Head of caudate nucleus (tissue), 42 donors: ENCODE measurements around the gene TOGARAM2.
"Not testable (repeated sequence)": the region's sequence is repeated elsewhere in the genome, so short reads cannot be mapped to it uniquely, and the experiment has no call there.

Experiments
- DNase-seq, 42 donors: peaks; one replicate each; pipeline versions ENCODE4 v3.0.0 to v3.0.0-alpha.2; 2020 to 2021; ENCODE audit warnings: mixed read lengths in 7 of 42
- intact Hi-C: fragments of 100-400 bp; cut with DNase I; formaldehyde crosslinking; loops from one replicate; pipeline ENCODE4 v1.15.0; 2022

The TOGARAM2 gene

DNA sequence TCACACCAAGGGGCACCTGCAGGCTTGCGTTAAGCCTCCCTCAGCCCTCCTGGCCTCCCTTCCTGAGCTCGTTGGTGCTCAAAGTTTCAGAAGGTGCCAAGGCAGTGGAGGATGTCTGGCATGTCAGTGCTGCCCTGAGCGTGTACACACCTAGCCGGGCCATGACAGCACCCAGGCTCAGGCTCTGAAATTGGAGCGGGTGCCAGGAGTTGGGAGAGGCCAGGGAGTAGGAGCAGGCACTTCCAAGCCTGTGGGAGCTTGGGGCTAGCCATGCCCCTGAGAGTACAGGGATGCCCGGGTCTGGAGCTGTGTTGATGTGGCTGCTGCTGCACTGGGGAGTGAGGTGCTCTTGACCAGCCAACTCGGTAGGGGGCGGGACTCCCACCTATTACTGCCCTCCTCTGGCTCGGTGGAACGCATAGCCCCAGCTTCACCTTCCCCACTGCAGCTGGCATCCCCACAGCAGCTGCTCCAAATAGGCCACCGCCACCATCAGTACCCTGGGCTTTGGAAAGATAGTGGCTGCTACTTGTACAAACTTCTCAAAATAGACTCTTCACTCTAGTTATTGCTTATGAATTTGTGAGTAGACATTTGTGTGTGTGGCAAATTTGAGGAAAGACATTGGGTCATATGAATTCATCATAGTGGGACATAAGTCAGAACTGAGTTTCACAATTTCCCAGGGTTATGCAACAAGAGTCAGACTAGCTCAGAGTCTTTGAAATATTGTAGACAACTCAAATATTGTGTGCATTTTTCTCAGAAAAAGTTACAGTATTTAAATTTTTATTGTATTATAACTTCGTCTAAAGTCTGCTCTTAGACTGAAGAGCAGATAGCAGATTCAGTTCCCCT lies 100.0 kb downstream of the TOGARAM2 start:
- no peak for DNase-seq
- intact Hi-C loops, result no loop called here

DNA sequence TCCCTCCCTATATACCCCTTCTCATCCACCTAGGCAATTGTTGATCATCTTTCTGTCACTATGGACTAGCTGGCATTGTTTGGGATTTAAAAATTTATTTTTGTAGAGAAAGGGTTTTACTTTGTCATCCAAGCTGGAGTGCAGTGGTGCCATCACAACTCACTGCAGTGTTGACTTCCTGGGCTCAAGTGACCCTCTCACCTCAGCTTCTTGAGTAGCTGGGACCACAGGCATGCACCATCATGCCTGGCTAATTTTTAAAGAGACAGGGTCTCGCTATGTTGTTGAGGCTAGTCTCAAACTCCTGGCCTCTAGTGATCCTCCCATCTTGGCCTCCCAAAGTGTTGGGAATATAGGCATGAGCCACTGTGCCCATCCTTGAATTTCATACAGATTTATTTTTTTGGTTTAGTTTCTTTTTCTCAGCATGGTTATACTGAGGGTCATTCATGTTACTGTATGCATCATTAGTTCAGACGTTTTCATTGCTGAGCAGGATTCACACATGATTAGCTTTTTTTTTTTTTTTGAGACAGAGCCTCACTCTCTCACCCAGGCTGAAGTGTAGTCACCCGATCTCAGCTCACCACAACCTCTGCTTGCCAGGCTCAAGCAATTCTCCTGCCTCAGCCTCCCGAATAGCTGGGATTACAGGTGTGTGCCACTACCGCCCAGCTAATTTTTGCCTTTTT lies 101.9 kb downstream of the TOGARAM2 start:
- no peak for DNase-seq
- intact Hi-C loops, result no loop called here

DNA sequence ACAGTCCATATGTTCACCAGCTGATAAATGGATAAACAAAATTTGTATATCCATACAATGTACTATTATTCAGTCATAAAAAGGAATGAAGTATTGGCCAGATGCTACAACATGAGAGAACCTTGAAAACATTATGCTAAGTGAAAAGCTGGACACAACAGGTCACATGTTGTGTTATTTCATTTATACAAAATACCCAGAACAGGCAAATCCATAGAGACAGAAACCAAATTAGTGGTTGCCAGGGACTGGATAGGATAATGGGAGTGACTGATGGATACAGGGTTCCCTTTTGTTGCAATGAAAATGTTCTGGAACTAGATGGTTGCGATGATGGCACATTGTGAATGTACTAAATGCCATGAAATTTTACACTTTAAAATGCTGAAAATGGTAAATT lies 103.5 kb downstream of the TOGARAM2 start:
- intact Hi-C loops, result no loop called here
- DNase-seq, result no peak

DNA sequence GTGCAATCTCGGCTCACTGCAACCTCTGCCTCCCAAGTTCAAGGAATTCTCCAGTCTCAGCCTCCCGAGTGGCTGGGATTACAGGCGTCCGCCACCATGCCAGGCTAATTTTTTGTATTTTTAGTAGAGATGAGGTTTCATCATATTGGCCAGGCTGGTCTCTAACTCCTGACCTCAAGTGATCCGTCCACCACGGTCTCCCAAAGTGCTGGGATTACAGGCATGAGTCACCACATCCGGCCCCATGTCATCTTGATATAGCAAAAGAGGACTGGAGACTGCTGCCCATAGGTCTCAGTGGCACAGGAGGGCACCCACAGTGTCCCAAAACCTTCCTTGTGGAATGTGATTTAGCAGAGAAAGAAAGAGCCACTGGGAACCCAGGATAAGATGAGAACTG lies 109.2 kb downstream of the TOGARAM2 start:
- intact Hi-C loops, DNase-seq: not testable (repeated sequence)

DNA sequence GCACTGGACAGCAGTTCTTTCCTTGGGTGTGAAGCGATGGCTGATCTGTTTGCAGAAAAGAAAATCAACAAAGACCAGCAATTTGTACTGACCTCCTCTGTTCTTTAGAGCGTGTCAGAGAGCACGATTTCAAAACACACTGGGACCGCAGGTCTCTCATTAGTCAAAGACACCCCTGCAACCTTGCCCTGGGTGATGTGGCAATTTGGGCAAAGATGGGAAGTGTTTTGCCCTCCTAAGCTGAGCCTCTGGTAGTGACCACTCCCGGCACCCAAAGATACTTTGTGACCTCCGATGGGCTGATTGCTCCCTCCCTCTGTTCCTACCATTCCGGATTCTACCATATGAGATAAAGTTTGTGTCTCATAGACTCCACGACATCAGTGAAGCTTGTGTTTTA lies 115.9 kb downstream of the TOGARAM2 start:
- no peak for DNase-seq
- intact Hi-C loops, result no loop called here

DNA sequence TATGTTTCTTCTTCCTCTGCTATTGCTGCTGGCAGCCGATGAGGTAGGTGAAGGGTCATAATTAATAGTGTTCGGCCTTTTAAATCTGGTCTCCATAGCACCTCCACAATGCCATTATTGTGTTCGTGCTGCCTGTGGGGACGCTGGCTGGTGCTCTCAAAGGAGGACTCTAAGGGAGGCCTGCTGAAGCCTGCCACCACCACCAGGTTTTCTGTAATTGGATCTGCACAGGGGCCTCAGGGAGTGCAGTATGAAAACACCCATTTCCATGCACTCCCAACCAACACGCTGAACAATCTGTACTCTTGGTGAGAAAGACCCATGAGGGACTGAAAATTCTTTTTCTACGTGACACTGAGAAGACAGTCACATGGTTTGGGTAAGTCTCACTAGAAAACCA lies 116.5 kb downstream of the TOGARAM2 start:
- peak in 1 of 42 donors; percentile 9 for DNase-seq
- intact Hi-C loops, result no loop called here

DNA sequence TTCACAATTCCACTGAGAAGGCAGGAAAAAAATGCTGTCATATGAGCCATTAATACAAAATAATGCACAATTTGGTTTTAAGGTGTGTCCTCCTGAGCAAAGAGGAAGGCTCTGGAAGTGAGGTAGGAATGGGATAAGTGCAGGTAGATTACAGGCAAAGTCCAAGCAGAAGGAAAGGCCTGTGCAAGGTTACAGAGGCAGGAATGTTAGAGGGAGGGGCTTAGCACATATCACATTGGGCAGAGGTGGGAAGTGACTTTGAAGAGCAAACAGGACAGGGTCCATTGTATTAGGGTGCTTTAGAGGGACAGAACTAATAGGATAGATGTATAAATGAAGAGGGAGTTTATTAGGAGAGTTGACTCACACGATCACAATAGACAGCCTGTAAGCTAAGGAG lies 119.5 kb downstream of the TOGARAM2 start:
- no peak for DNase-seq
- intact Hi-C loops, result no loop called here
